GM12864 (cell line): Measurements from ENCODE around the gene PGK2.
"Not testable (repeated sequence)": the region's sequence is repeated elsewhere in the genome, so short reads cannot be mapped to it uniquely, and the experiment has no call there.

Experiments used
- DNase-seq: peaks from one replicate; pipeline ENCODE4 v3.0.0-alpha.2; 2011; ENCODE audit warnings: low read depth
- H3K4me3 ChIP-seq: 2 replicates; pipeline ENCODE4 v1.5.1; 2011; ENCODE audit warnings: mild to moderate bottlenecking, low read depth, low read length, control low read depth
- TF ChIP-seq, protein P1 (sequence below): IDR thresholded peaks from 2 replicates; pipeline ENCODE4 v1.5.1; 2011; ENCODE audit warnings: low read depth, mild to moderate bottlenecking, moderate library complexity, low read length, control low read depth, inconsistent platforms; ENCODE audit errors: missing control alignments

PGK2 gene

DNA sequence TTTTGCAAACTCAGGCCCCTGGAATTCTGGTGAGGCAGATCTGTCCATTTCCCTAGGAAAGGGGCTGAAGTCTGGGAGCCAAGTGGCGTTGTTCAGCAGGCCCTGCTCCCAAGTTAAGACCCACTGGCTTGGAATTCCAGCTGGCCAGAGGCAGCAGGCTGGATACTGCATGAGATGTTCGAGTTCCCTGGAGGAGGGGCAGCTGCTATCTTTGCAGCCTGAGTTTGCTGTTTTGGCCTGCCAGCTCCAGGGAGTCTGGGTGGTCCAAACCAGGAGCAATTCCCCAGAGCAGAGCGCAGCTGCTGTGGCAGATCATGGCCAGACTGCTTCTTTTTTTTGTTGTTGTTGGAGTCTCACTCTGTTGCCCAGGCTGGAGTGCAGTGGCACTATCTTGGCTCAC, 18.2 kb upstream of the PGK2 start:
- DNase-seq, result no peak
- TF ChIP-seq, protein P1, sequence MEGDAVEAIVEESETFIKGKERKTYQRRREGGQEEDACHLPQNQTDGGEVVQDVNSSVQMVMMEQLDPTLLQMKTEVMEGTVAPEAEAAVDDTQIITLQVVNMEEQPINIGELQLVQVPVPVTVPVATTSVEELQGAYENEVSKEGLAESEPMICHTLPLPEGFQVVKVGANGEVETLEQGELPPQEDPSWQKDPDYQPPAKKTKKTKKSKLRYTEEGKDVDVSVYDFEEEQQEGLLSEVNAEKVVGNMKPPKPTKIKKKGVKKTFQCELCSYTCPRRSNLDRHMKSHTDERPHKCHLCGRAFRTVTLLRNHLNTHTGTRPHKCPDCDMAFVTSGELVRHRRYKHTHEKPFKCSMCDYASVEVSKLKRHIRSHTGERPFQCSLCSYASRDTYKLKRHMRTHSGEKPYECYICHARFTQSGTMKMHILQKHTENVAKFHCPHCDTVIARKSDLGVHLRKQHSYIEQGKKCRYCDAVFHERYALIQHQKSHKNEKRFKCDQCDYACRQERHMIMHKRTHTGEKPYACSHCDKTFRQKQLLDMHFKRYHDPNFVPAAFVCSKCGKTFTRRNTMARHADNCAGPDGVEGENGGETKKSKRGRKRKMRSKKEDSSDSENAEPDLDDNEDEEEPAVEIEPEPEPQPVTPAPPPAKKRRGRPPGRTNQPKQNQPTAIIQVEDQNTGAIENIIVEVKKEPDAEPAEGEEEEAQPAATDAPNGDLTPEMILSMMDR, result no peak
- H3K4me3 ChIP-seq, result no peak overlapping the region

DNA sequence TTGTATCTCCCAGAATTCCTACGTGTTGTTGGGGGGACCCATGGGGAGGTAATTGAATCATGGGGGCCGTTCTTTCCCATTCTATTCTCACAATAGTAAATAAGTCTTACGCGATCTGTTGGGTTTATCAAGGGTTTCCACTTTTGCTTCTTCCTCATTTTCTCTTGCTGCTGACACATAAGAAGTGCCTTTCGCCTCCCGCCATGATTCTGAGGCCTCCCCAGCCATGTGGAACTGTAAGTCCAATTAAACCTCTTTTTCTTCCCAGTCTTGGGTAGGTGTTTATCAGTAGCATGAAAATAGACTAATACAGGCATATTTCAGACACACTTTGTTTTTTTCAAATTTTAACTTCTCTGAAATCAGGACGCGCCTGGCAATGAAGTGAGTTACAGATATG, 14.4 kb upstream of the PGK2 start:
- TF ChIP-seq, protein P1, result no peak
- no peak for DNase-seq
- H3K4me3 ChIP-seq, result no peak overlapping the region

DNA sequence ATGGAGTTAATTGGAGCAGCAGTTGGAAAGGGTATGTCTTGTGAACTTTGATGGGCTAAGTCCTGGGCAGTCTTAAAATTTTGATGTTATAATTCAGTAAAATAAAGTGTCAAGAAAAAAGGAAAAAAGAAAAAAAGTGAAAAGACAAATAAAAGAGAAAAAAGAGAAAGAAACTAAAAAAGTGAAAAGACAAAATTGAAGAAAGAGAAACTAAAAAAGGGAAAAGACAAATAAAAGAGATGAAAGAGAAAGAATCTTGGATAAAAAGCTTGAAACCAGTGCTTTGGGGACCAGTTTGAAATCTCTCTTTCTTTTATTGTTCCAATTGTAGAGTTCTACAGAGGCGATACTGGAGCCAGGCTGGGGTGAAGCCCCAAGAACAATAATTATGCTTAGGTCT, 12.0 kb upstream of the PGK2 start:
- TF ChIP-seq, protein P1, result no peak
- no peak for DNase-seq
- no peak overlapping the region for H3K4me3 ChIP-seq

DNA sequence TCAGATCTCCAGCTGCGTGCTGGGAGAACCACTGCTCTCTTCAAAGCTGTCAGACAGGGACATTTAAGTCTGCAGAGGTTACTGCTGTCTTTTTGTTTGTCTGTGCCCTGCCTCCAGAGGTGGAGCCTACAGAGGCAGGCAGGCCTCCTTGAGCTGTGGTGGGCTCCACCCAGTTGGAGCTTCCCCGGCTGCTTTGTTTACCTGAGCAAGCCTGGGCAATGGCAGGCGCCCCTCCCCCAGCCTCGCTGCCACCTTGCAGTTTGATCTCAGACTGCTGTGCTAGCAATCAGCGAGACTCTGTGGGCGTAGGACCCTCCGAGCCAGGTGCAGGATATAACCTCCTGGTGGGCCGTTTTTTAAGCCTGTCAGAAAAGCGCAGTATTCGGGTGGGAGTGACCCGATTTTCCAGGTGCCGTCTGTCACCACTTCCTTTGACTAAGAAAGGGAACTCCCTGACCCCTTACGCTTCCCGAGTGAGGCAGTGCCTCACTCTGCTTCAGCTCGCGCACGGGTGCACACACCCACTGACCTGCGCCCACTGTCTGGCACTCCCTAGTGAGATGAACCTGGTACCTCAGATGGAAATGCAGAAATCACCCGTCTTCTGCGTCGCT, 9.9 kb upstream of the PGK2 start:
- not testable (repeated sequence) for H3K4me3 ChIP-seq, DNase-seq

DNA sequence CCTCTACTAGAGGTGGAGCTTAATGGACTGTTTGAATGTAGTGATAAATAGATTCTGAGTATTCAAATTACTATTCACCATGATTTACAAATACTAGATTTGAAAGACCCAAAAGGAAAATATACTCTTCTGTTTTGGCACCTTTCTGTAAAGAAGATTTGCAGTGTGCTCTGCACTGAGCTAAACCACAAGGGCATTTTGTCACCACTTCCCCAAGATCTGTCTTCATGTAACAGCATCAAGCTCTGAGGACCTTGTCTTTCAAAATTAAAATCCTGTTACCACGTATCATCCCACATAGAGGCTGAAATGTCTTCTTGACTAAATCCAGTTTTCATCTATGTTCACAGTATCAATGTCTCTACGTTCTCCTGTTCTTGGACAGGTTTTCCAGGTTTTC, 3.3 kb upstream of the PGK2 start:
- H3K4me3 ChIP-seq, result no peak overlapping the region
- TF ChIP-seq, protein P1, result no peak
- no peak for DNase-seq

DNA sequence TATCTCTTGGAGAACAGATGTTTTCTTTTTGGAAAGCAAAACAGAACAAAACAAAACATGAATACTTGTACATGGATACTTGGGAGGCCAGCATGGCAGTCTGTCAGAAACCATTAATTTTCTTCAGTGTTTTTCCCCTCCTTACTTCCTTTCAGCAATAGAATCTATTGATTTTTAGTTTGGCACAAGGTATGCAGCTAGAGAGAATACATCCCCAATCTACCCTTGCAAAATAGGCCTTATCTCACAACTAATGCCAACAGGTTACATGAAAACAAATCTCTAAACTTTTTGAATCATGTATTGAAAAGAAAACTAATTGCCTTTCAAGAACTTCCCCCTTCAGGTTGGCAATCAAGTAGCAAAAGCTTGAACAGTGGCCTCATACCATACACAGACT, 2.8 kb downstream of the PGK2 start:
- TF ChIP-seq, protein P1, result no peak
- H3K4me3 ChIP-seq, result no peak overlapping the region
- no peak for DNase-seq

DNA sequence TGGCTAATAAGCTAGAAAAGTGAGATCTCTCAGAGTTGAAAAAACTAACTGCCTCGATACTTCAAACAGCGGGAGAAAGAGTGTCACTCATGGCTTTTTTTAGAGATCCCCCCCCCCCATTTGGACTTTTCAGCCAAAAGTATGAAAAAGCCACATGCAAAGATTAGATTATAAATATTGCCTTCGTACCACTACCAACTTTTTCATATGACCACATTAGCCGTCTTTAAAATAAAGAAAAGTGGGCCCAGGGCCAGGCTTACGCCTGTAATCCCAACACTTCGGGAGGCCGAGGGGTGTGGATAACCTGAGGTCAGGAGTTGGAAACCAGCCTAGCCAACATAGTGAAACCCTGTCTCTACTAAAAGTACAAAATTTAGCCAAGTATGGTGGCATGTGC, 4.4 kb downstream of the PGK2 start:
- no peak overlapping the region for H3K4me3 ChIP-seq
- DNase-seq, result no peak
- TF ChIP-seq, protein P1, result no peak
